T-cell (primary cell): ENCODE data around the gene TNFSF8. TPM values are rescaled to one million over a fixed set of nuclear protein-coding genes. Genes with fewer than 3 reads are reported as not detected.

Experiments used
- ATAC-seq, 4 experiments: fragments of 200-7000 bp in 3 of 4; fragments of 150-1000 bp in 1 of 4; cut with Tn5 transposase; replicated peaks in 1 of 4; 1 replicate in 3 of 4; 2 replicates in 1 of 4; pipeline ENCODE4 v1.10.0; 2021; ENCODE audit warnings: moderate library complexity in 3 of 4, mild to moderate bottlenecking in 2 of 4, moderate number of reproducible peaks in 1 of 4
- CTCF ChIA-PET, 2 donors: fragments of 300-600 bp; sonication (Branson Sonifier 250); formaldehyde crosslinking; loops; one replicate each; lab custom pipeline; 2022; ENCODE audit warnings: antibody characterized with exemption in 2 of 2; lab: Charles Lee
- POLR2A ChIA-PET, 2 donors: fragments of 300-600 bp; sonication (Branson Sonifier 250); formaldehyde crosslinking; loops; one replicate each; lab custom pipeline; 2022; ENCODE audit warnings: antibody characterized with exemption in 2 of 2; lab: Charles Lee
- DNase-seq, 35 experiments: peaks; one replicate each; pipeline versions ENCODE4 v3.0.0 to v3.0.0-alpha.2; 2013 to 2023
- H3K27ac ChIP-seq: one replicate; pipeline ENCODE4 v1.5.1; 2013; ENCODE audit warnings: low read length
- H3K27me3 ChIP-seq, 2 experiments: replicated peaks in 1 of 2; 1 replicate in 1 of 2; 2 replicates in 1 of 2; pipeline versions ENCODE4 v1.6.1 to v1.7.0; 2013; ENCODE audit warnings: low read length in 1 of 2, mixed read lengths in 1 of 2; ENCODE audit not compliant: control insufficient read depth in 2 of 2, insufficient read depth in 2 of 2; ENCODE audit errors: extremely low read depth in 1 of 2
- H3K36me3 ChIP-seq, 2 donors: 1 replicate in 1 of 2; 2 replicates in 1 of 2; pipeline versions ENCODE4 v1.6.1 to v1.7.0; 2013; ENCODE audit warnings: low read length in 1 of 2; ENCODE audit not compliant: control insufficient read depth in 2 of 2, insufficient read depth in 1 of 2; ENCODE audit errors: extremely low read depth in 1 of 2
- H3K4me1 ChIP-seq, 2 experiments: 1 replicate in 1 of 2; 2 replicates in 1 of 2; pipeline versions ENCODE4 v1.6.1 to v1.7.0; 2013; ENCODE audit warnings: low read length in 2 of 2, mixed read lengths in 1 of 2; ENCODE audit not compliant: insufficient read depth in 2 of 2, control insufficient read depth in 1 of 2; ENCODE audit errors: extremely low read depth in 1 of 2
- H3K4me3 ChIP-seq, 2 donors: 1 replicate in 1 of 2; 2 replicates in 1 of 2; pipeline versions ENCODE4 v1.5.1 to v1.7.0; 2013; ENCODE audit warnings: mild to moderate bottlenecking in 2 of 2, low read length in 1 of 2, moderate library complexity in 1 of 2; ENCODE audit not compliant: control insufficient read depth in 1 of 2; ENCODE audit errors: extremely low read depth in 1 of 2
- H3K9me3 ChIP-seq: 2 replicates; pipeline ENCODE4 v1.7.0; 2013
- H3K27ac Mint-ChIP-seq, 2 donors: one replicate each; pipeline ENCODE4 v1.8.0; 2020 to 2021; ENCODE audit warnings: mild to moderate bottlenecking in 2 of 2, mixed read lengths in 2 of 2
- H3K27me3 Mint-ChIP-seq, 2 donors: one replicate each; pipeline ENCODE4 v1.8.0; 2021 to 2022; ENCODE audit warnings: mixed read lengths in 2 of 2
- H3K36me3 Mint-ChIP-seq: one replicate; pipeline ENCODE4 v1.8.0; 2021; ENCODE audit warnings: mixed read lengths
- H3K4me1 Mint-ChIP-seq, 3 donors: one replicate each; pipeline ENCODE4 v1.8.0; 2020 to 2022; ENCODE audit warnings: mixed read lengths in 3 of 3, mild to moderate bottlenecking in 1 of 3
- H3K4me3 Mint-ChIP-seq, 3 donors: one replicate each; pipeline ENCODE4 v1.8.0; 2020 to 2022; ENCODE audit warnings: mild to moderate bottlenecking in 3 of 3, mixed read lengths in 3 of 3, moderate library complexity in 3 of 3
- H3K9me3 Mint-ChIP-seq, 3 donors: one replicate each; pipeline ENCODE4 v1.8.0; 2020 to 2022; ENCODE audit warnings: mixed read lengths in 3 of 3
- WGBS: methylation state at CpG from one replicate; pipeline ENCODE4 v1.1.5; 2013; ENCODE audit warnings: missing lambda C conversion rate; ENCODE audit not compliant: insufficient coverage; 5-methylcytosine and 5-hydroxymethylcytosine counted together
- total RNA-seq, 35 experiments: library from RNA in 6 of 35; stranded (reverse) in 6 of 35; fragments of 120-200 nt in 1 of 35; gene quantifications; one replicate each; pipeline versions ENCODE4 v1.2.1 to v1.2.4 and lab custom pipeline; 2013 to 2026

The TNFSF8 gene
- total RNA-seq, 5 donors from 2014 or later (not counting 1 experiment from before 2014, with no cell fraction given) = 42.9 to 102 (median 63.4) TPM

- WGBS = 60% methylated on average over 1 of the region's 6 CpGs
- H3K4me1 Mint-ChIP-seq = peaks cover 67 to 82% (median 73%) of the 10 kb centered on the region in 3 donors
- Histone ChIP-seq H3K27ac (peak overlapping the region; percentile 81), H3K9me3 (no peaks in the 10 kb centered on the region), H3K4me3 (no peak overlapping the region), H3K4me1 (peaks cover 24 to 56% of the 10 kb centered on the region in 2 experiments), H3K27me3 (no peaks in the 10 kb centered on the region), H3K36me3 (peaks cover 8 to 33% of the 10 kb centered on the region in 2 donors)
- H3K27me3 Mint-ChIP-seq = no peaks in the 10 kb centered on the region
- H3K9me3 Mint-ChIP-seq = no peaks in the 10 kb centered on the region
- H3K4me3 Mint-ChIP-seq = peak overlapping the region; percentile 58 to 75 (median 59)
- ATAC-seq (peak; percentile 37 to 55 (median 43)), DNase-seq (no peak)
- ChIA-PET CTCF (interaction anchor here (0.8 to 1.3 kb wide), 6 partner anchors 22 to 229 kb away, joined by 3 to 8 read pairs (median 3); partner anchors contain the start of gene TNFSF8 (in 1 of the 2)), POLR2A (interaction anchor here (1.1 to 2.1 kb wide), 2 partner anchors 20 to 22 kb away, joined by 3 to 8 read pairs; partner anchors contain the start of gene TNFSF8 (in 1 of the 2))
- H3K27ac Mint-ChIP-seq = peak overlapping the region; percentile 98
- peaks cover 60% of the 10 kb centered on the region for H3K36me3 Mint-ChIP-seq
Observed at GRCh38 chr9:114908805-114909448, 21.5 kb downstream of the TNFSF8 start.

GRCh38 chr9:114908104-114908622, 22.2 kb downstream of the TNFSF8 start:
- Mint-ChIP-seq H3K9me3 (no peaks in the 10 kb centered on the region), H3K4me1 (peaks cover 61 to 75% (median 68%) of the 10 kb centered on the region in 3 donors), H3K27me3 (no peaks in the 10 kb centered on the region), H3K36me3 (peaks cover 63% of the 10 kb centered on the region), H3K27ac (peak overlapping the region; percentile 98), H3K4me3 (peak overlapping the region; percentile 58 to 75 (median 59))
- Histone ChIP-seq H3K4me3 (peak overlapping the region in 1 of 2 donors; percentile 3), H3K9me3 (no peaks in the 10 kb centered on the region), H3K4me1 (peaks cover 24 to 59% of the 10 kb centered on the region in 2 experiments), H3K27ac (peak overlapping the region; percentile 81), H3K27me3 (no peaks in the 10 kb centered on the region), H3K36me3 (peaks cover 4 to 34% of the 10 kb centered on the region in 2 donors)
- no CpG with 5 or more reads among the region's 3 CpGs for WGBS
- DNase-seq = no peak
- CTCF ChIA-PET = interaction anchor here (0.9 to 2.4 kb wide), 6 partner anchors 17 to 170 kb away, joined by 3 to 25 read pairs (median 5); no protein-coding TSS in a partner anchor
- ATAC-seq = peak; percentile 18 to 77 (median 60)
- POLR2A ChIA-PET = interaction anchor here in 1 of 2 donors (2.1 kb wide), 1 partner anchor 21 kb away, joined by 8 read pairs; no protein-coding TSS in a partner anchor

- ATAC-seq (peak in 2 of 4 experiments; percentile 19 to 26), DNase-seq (peak in 3 of 35 experiments; percentile 23 to 59 (median 35))
- Mint-ChIP-seq H3K36me3 (peaks cover 60% of the 10 kb centered on the region), H3K4me1 (peaks cover 53 to 64% (median 58%) of the 10 kb centered on the region in 3 donors), H3K27ac (peak overlapping the region; percentile 98), H3K9me3 (no peaks in the 10 kb centered on the region), H3K4me3 (peak overlapping the region in 1 of 3 donors; percentile 75), H3K27me3 (no peaks in the 10 kb centered on the region)
- Histone ChIP-seq H3K36me3 (peaks cover 0 to 37% of the 10 kb centered on the region in 2 donors), H3K27me3 (no peaks in the 10 kb centered on the region), H3K4me3 (no peak overlapping the region), H3K9me3 (no peaks in the 10 kb centered on the region), H3K27ac (peak overlapping the region; percentile 81), H3K4me1 (peaks cover 24 to 71% of the 10 kb centered on the region in 2 experiments)
- 81% methylated on average over 5 of the region's 7 CpGs for WGBS
- CTCF ChIA-PET = interaction anchor here (0.6 to 2.4 kb wide), 28 partner anchors 8 to 254 kb away, joined by 3 to 25 read pairs (median 5); partner anchors contain the start of gene TEX48 (in 1 of the 2)
- POLR2A ChIA-PET = no interaction called here
Observed at GRCh38 chr9:114906922-114907571, 23.3 kb downstream of the TNFSF8 start.

- H3K27me3 ChIP-seq = no peaks in the 10 kb centered on the region
- H3K36me3 ChIP-seq = peaks cover 0 to 47% of the 10 kb centered on the region in 2 donors
- Mint-ChIP-seq H3K27me3 (no peaks in the 10 kb centered on the region), H3K36me3 (peaks cover 73% of the 10 kb centered on the region), H3K27ac (peak overlapping the region in 1 of 2 donors; percentile 22), H3K4me1 (peaks cover 38 to 49% (median 42%) of the 10 kb centered on the region in 3 donors), H3K4me3 (peak overlapping the region in 1 of 3 donors; percentile 76), H3K9me3 (no peaks in the 10 kb centered on the region)
- CTCF ChIA-PET = interaction anchor here (1.7 to 2.4 kb wide), 6 partner anchors 16 to 224 kb away, joined by 4 to 25 read pairs (median 9); partner anchors contain the start of gene TEX48 (in 1 of the 2)
- DNase-seq = no peak
- H3K4me1 ChIP-seq = peaks cover 31 to 77% of the 10 kb centered on the region in 2 experiments
- no peaks in the 10 kb centered on the region for H3K9me3 ChIP-seq
- no peak overlapping the region for H3K4me3 ChIP-seq
- WGBS = 82% methylated on average over 1 of the region's 7 CpGs
- POLR2A ChIA-PET = interaction anchor here in 1 of 2 donors (0.5 to 1.4 kb wide), 3 partner anchors 23 to 109 kb away, joined by 3 to 6 read pairs (median 4); no protein-coding TSS in a partner anchor
- no peak for ATAC-seq
- no peak overlapping the region for H3K27ac ChIP-seq
Observed at GRCh38 chr9:114905170-114905940, 25.0 kb downstream of the TNFSF8 start.

DNA sequence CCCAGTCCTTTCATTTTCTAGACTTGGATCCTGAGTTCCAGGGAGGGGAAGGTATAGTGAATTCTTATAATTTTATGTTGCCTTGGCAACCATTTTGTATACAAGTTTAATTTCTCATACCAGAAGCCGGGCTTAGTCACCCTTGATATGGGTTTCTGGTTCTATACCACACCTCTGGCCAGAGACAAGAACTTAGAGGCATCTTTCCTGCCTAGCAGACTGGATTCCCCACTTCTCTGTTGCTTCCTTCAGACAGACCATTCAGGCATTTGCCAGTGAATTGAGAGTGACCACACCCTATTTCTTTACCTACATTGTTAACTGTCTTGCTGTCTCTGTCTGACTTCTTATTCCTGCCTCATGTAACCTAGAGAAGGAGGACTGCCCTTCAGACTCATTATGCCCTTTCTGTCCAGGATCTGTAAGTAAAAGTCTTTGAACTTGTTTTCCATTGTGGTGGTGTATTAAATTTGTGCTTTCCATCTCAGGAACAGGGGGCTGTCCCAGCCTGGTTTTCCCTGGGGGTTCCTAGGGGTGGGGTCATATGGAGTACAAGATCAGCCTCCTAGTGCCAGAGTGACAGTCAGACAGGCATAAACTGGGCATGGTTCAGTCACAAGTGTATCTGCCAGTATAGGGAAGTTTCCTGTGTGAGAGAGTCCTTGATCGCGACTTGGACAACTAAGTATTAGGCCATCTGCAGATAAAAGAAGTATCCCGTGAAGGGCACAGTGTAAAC, 27.4 kb downstream of the TNFSF8 start:
- Mint-ChIP-seq H3K36me3 (peaks cover 57% of the 10 kb centered on the region), H3K27ac (peak overlapping the region in 1 of 2 donors; percentile 79), H3K4me3 (peak overlapping the region in 2 of 3 donors; percentile 9 to 76), H3K9me3 (no peaks in the 10 kb centered on the region), H3K4me1 (peaks cover 14 to 25% (median 18%) of the 10 kb centered on the region in 3 donors), H3K27me3 (no peaks in the 10 kb centered on the region)
- 47% methylated on average over 2 of the region's 4 CpGs for WGBS
- H3K36me3 ChIP-seq = peaks cover 0 to 44% of the 10 kb centered on the region in 2 donors
- H3K27me3 ChIP-seq = no peaks in the 10 kb centered on the region
- H3K4me1 ChIP-seq = peaks cover 34 to 77% of the 10 kb centered on the region in 2 experiments
- DNase-seq (peak in 12 of 35 experiments; percentile 8 to 65 (median 27)), ATAC-seq (peak in 2 of 4 experiments; percentile 23 to 33)
- peak overlapping the region in 1 of 2 donors; percentile 17 for H3K4me3 ChIP-seq
- ChIA-PET CTCF (interaction anchor here in 1 of 2 donors (1.2 kb wide), 1 partner anchor 26 kb away, joined by 3 read pairs; no protein-coding TSS in a partner anchor), POLR2A (interaction anchor here in 1 of 2 donors (0.7 kb wide), 1 partner anchor 15 kb away, joined by 3 read pairs; no protein-coding TSS in a partner anchor)
- no peaks in the 10 kb centered on the region for H3K9me3 ChIP-seq
- peak overlapping the region; percentile 68 for H3K27ac ChIP-seq
